Fibroblast of lung (primary cell): ENCODE data around the gene ARHGEF39.

Experiments
- CTCF ChIP-seq, 2 donors: IDR thresholded peaks in 1 of 2; conservative IDR thresholded peaks in 1 of 2; 1 replicate in 1 of 2; 2 replicates in 1 of 2; pipeline ENCODE4 v1.5.1; 2011 to 2012; ENCODE audit warnings: low read length in 2 of 2, control low read depth in 1 of 2, inconsistent platforms in 1 of 2, low read depth in 1 of 2, mild to moderate bottlenecking in 1 of 2
- EZH2 ChIP-seq: IDR thresholded peaks from 2 replicates; pipeline ENCODE4 v1.5.1; 2012; ENCODE audit warnings: low read length, control low read depth, mild to moderate bottlenecking; ENCODE audit errors: missing control alignments

GRCh38 chr9:35651956-35652828 lies 12.8 kb downstream of the ARHGEF39 start:
- TF ChIP-seq CTCF (conservative IDR thresholded peaks at IDR 0.05 in 1 of 2, IDR thresholded peaks at IDR 0.05 in 1 of 2; ENCODE audit: low read depth in 1 of 2, low read length in 2 of 2) (no peak), EZH2 (no peak)
